Measurements from ENCODE around the gene DNAJC11. TPM values are rescaled to one million over a fixed set of nuclear protein-coding genes. Genes with fewer than 3 reads are reported as not detected.

Gene DNAJC11
- total RNA-seq, 4 donors from 2014 or later = 27.1 to 41.5 (median 34.7) TPM

- intact Hi-C loops (cut with DNase I) = no loop called here
- Histone ChIP-seq H3K4me3 (no peak overlapping the region), H3K27me3 (no peaks in the 10 kb centered on the region), H3K36me3 (peaks cover 59 to 90% (median 70%) of the 10 kb centered on the region in 3 donors), H3K4me1 (peaks cover 50 to 96% (median 50%) of the 10 kb centered on the region in 3 donors), H3K9me3 (no peaks in the 10 kb centered on the region), H3K27ac (peak overlapping the region in 2 of 4 donors; percentile 28 to 37)
- no peak for TF ChIP-seq POLR2A (IDR thresholded peaks at IDR 0.05)
- no peak for TF ChIP-seq CTCF (IDR thresholded peaks at IDR 0.05)
- no peak for DNase-seq
- WGBS, 2 donors = 62 to 87% methylated on average over 3 to 8 of the region's 13 CpGs
Observed at GRCh38 chr1:6591222-6591621, 110.4 kb downstream of the DNAJC11 start.

- peak overlapping the region in 1 of 4 donors; percentile 78 for H3K27ac ChIP-seq
- intact Hi-C loops (cut with DNase I) = no loop called here
- H3K36me3 ChIP-seq = peaks cover 48 to 80% (median 59%) of the 10 kb centered on the region in 3 donors
- H3K4me1 ChIP-seq = peaks cover 42 to 96% (median 42%) of the 10 kb centered on the region in 3 donors
- H3K27me3 ChIP-seq = no peaks in the 10 kb centered on the region
- DNase-seq = no peak
- H3K9me3 ChIP-seq = no peaks in the 10 kb centered on the region
- 76 to 86% methylated on average over 6 to 7 of the region's 7 CpGs for WGBS, 2 donors
- H3K4me3 ChIP-seq = no peak overlapping the region
- TF ChIP-seq POLR2A (IDR thresholded peaks at IDR 0.05) = no peak
- TF ChIP-seq CTCF (IDR thresholded peaks at IDR 0.05) = no peak
Observed at GRCh38 chr1:6590046-6590445, 111.6 kb downstream of the DNAJC11 start.

- Histone ChIP-seq H3K36me3 (peaks cover 42 to 70% (median 49%) of the 10 kb centered on the region in 3 donors), H3K9me3 (no peaks in the 10 kb centered on the region), H3K4me3 (no peak overlapping the region), H3K27ac (peak overlapping the region; percentile 71 to 82 (median 79)), H3K27me3 (no peaks in the 10 kb centered on the region), H3K4me1 (peaks cover 42 to 97% (median 42%) of the 10 kb centered on the region in 3 donors)
- intact Hi-C loops (cut with DNase I) = no loop called here
- TF ChIP-seq CTCF (IDR thresholded peaks at IDR 0.05) (no peak), POLR2A (IDR thresholded peaks at IDR 0.05) (no peak)
- no peak for DNase-seq
- 44% methylated on average over 3 of the region's 24 CpGs; no CpG with 5 or more reads in 1 of the 2 donors for WGBS, 2 donors
Observed at GRCh38 chr1:6588893-6589520, 112.6 kb downstream of the DNAJC11 start.

- Histone ChIP-seq H3K9me3 (no peaks in the 10 kb centered on the region), H3K36me3 (peaks cover 35 to 63% (median 42%) of the 10 kb centered on the region in 3 donors), H3K4me1 (peaks cover 42 to 96% (median 42%) of the 10 kb centered on the region in 3 donors), H3K4me3 (no peak overlapping the region), H3K27me3 (no peaks in the 10 kb centered on the region), H3K27ac (peak overlapping the region; percentile 71 to 82 (median 79))
- no peak for DNase-seq
- TF ChIP-seq POLR2A (IDR thresholded peaks at IDR 0.05) (no peak), CTCF (IDR thresholded peaks at IDR 0.05) (peak in 1 of 6 experiments; percentile 7)
- intact Hi-C loops (cut with DNase I) = no loop called here
- WGBS, 2 donors = 51% methylated on average over 3 of the region's 25 CpGs; no CpG with 5 or more reads in 1 of the 2 donors
Observed at GRCh38 chr1:6588128-6588892, 113.3 kb downstream of the DNAJC11 start.
